K562 (cell line): ENCODE results near the gene AP5Z1. TPM values are rescaled to one million over a fixed set of nuclear protein-coding genes. Genes with fewer than 3 reads are reported as not detected.

ENCODE experiments used
- ATAC-seq: fragments of 200-7000 bp; cut with Tn5 transposase; 3 replicates; pipeline ENCODE4 v1.9.1; 2020; ENCODE audit warnings: moderate library complexity
- BruUV-seq: library from RNA; stranded (reverse); fragments of 400-500 nt; replicated peaks from 2 replicates; lab custom pipeline; 2021; lab: Mats Ljungman, UMichigan
- CTCF ChIA-PET: fragments of 300-600 bp; formaldehyde crosslinking; extraction: SDS; loops from one replicate; lab custom pipeline; 2021; ENCODE audit warnings: low intra/inter-chr PET ratio; lab: Yijun Ruan, JAX
- POLR2A ChIA-PET: fragments of 300-600, 350-650 bp; sonication (Branson Sonifier 250); formaldehyde crosslinking; extraction: SDS; loops from one replicate; lab custom pipeline; 2021; ENCODE audit warnings: antibody characterized with exemption, inconsistent platforms; lab: Yijun Ruan, JAX
- DNase-seq, 4 experiments: peaks; one replicate each; pipeline versions ENCODE4 v3.0.0 to v3.0.0-alpha.2; 2011 to 2018; ENCODE audit warnings: low spot score in 3 of 4, mixed read lengths in 3 of 4; ENCODE audit errors: extremely low read depth in 1 of 4
- FAIRE-seq: peaks from 2 replicates; lab custom pipeline; 2011; peaks lifted over from hg19 to GRCh38; lab: Jason Lieb, UNC
- H2AFZ ChIP-seq: 2 replicates; pipeline ENCODE4 v1.6.0; 2011; ENCODE audit warnings: low read depth, low read length, control low read depth, inconsistent platforms
- H3K27ac ChIP-seq: fragments of 200-600 bp; 3 replicates; pipeline ENCODE4 v1.8.0; 2011; ENCODE audit warnings: low read depth, mild to moderate bottlenecking, control low read depth, inconsistent platforms, low read length, moderate library complexity, mixed read lengths; ENCODE audit errors: extremely low read depth
- H3K27me3 ChIP-seq, 2 experiments: fragments of 300-600 bp in 1 of 2; 2 replicates in 1 of 2; 3 replicates in 1 of 2; pipeline versions ENCODE4 v1.6.0 to v1.8.0; 2011; ENCODE audit warnings: inconsistent platforms in 2 of 2, low read length in 2 of 2, mild to moderate bottlenecking in 1 of 2, mixed read lengths in 1 of 2, moderate library complexity in 1 of 2; ENCODE audit not compliant: control insufficient read depth in 2 of 2, insufficient read depth in 2 of 2
- H3K36me3 ChIP-seq: fragments of 300-600 bp; 3 replicates; pipeline ENCODE4 v1.8.0; 2011; ENCODE audit warnings: mild to moderate bottlenecking, low read length, inconsistent platforms; ENCODE audit not compliant: control insufficient read depth, insufficient read depth
- H3K4me1 ChIP-seq, 2 experiments: fragments of 200-600 bp in 1 of 2; replicated peaks in 1 of 2; 2 replicates in 1 of 2; 3 replicates in 1 of 2; pipeline versions ENCODE4 v1.5.1 to v1.8.0; 2011; ENCODE audit warnings: inconsistent platforms in 2 of 2, low read length in 2 of 2, mild to moderate bottlenecking in 1 of 2, mixed read lengths in 1 of 2, moderate library complexity in 1 of 2; ENCODE audit not compliant: control insufficient read depth in 2 of 2, insufficient read depth in 2 of 2
- H3K4me2 ChIP-seq: 2 replicates; pipeline ENCODE4 v1.6.1; 2011; ENCODE audit warnings: low read length, control low read depth, inconsistent platforms, mixed read lengths; ENCODE audit not compliant: insufficient read depth
- H3K4me3 ChIP-seq: fragments of 200-600 bp; sonication (generic), shearing (Covaris generic); 2 replicates; pipeline ENCODE4 v1.5.1; 2016; ENCODE audit warnings: control low read depth, inconsistent platforms
- H3K79me2 ChIP-seq: fragments of 200-600 bp; 3 replicates; pipeline ENCODE4 v1.8.0; 2011; ENCODE audit warnings: low read length, inconsistent platforms; ENCODE audit not compliant: control insufficient read depth, insufficient read depth
- H3K9ac ChIP-seq, 2 experiments: 2 replicates each; pipeline versions ENCODE4 v1.6.0 to v1.6.1; 2011; ENCODE audit warnings: low read depth in 2 of 2, low read length in 2 of 2, control low read depth in 1 of 2, inconsistent platforms in 1 of 2, mild to moderate bottlenecking in 1 of 2, mixed read lengths in 1 of 2; ENCODE audit not compliant: insufficient read depth in 1 of 2
- H3K9me1 ChIP-seq: one replicate; pipeline ENCODE4 v1.6.0; 2011; ENCODE audit warnings: inconsistent platforms, mild to moderate bottlenecking, low read length, moderate library complexity; ENCODE audit not compliant: control insufficient read depth, insufficient read depth
- H3K9me3 ChIP-seq: replicated peaks from 2 replicates; pipeline ENCODE4 v1.5.1; 2011; ENCODE audit warnings: low read depth, low read length, inconsistent platforms; ENCODE audit not compliant: control insufficient read depth, insufficient read depth
- H4K20me1 ChIP-seq: replicated peaks from 2 replicates; pipeline ENCODE4 v1.6.1; 2011; ENCODE audit warnings: low read length, inconsistent platforms, mixed read lengths; ENCODE audit not compliant: control insufficient read depth, insufficient read depth
- CBX2 ChIP-seq: fragments of 200-600 bp; sonication (generic); IDR thresholded peaks from one replicate; pipeline ENCODE4 v1.6.1; 2012; ENCODE audit warnings: mild to moderate bottlenecking, low read length, inconsistent platforms; ENCODE audit not compliant: insufficient read depth, poor library complexity, severe bottlenecking
- HEY1 ChIP-seq: fragments of 250-450 bp; sonication (Bioruptor Pico); IDR thresholded peaks from 2 replicates; pipeline ENCODE4 v1.5.0; 2020; ENCODE audit warnings: mild to moderate bottlenecking, moderate library complexity, borderline replicate concordance
- TAF1 ChIP-seq: IDR thresholded peaks from 2 replicates; pipeline ENCODE4 v1.6.1; 2011; ENCODE audit warnings: mild to moderate bottlenecking, low read length, moderate library complexity; ENCODE audit not compliant: insufficient read depth, control insufficient read depth, severe bottlenecking; ENCODE audit errors: extremely low read depth
- WGBS: fragments of 100-300 bp; shearing (Covaris generic); methylation state at CpG from one replicate; pipeline ENCODE4 v1.1.6; 2016; ENCODE audit warnings: low coverage, mixed read lengths; ENCODE audit not compliant: insufficient coverage; ENCODE audit errors: missing lambda C conversion rate; 5-methylcytosine and 5-hydroxymethylcytosine counted together
- in situ Hi-C: fragments of 300-500 bp; cut with MboI; formaldehyde crosslinking; loops from 4 replicates; pipeline ENCODE4 v1.15.0; 2018; ENCODE audit warnings: inconsistent platforms, mixed read lengths
- intact Hi-C: fragments of 100-400 bp; cut with micrococcal nuclease; formaldehyde crosslinking; loops from 2 replicates; pipeline ENCODE4 v1.14.2; 2022
- polyA plus RNA-seq, 8 experiments: library from polyadenylated mRNA; depleted of rRNA in 4 of 8; stranded (reverse) in 5 of 8; unstranded in 3 of 8; fragments of >200 nt; fragmentation: Nextera tagmentation in 2 of 8; fragmentation: Illumina TruSeq in 1 of 8; extraction: Ambion mirVana in 2 of 8; extraction: Trizol in 1 of 8; gene quantifications; 2 replicates each; pipeline versions ENCODE4 v1.2.1 to v1.2.3, GENCODE V29; 2011 to 2014; ENCODE audit warnings: inconsistent platforms in 1 of 8, missing spikeins in 1 of 8
- total RNA-seq, 7 experiments: library from RNA; depleted of rRNA in 6 of 7; stranded (reverse); fragments of >200 nt in 6 of 7; fragmentation: Illumina TruSeq in 2 of 7; extraction: Trizol in 2 of 7; gene quantifications; 2 replicates each; pipeline versions ENCODE4 v1.2.1 to v1.2.3, GENCODE V29; 2011 to 2021; ENCODE audit warnings: low replicate concordance in 1 of 7
- TF ChIP-seq, protein P1 (sequence below): fragments of 250-450 bp; sonication (Bioruptor Pico); IDR thresholded peaks from 2 replicates; pipeline ENCODE4 v1.4.0; 2020; ENCODE audit warnings: mild to moderate bottlenecking, moderate library complexity

Gene AP5Z1
- total and polyA plus RNA-seq, 9 of the 15 experiments (the other 6 are each of a cell fraction or from before 2014, with no cell fraction given): 0.06 to 31.1 (median 6.4) TPM

DNA sequence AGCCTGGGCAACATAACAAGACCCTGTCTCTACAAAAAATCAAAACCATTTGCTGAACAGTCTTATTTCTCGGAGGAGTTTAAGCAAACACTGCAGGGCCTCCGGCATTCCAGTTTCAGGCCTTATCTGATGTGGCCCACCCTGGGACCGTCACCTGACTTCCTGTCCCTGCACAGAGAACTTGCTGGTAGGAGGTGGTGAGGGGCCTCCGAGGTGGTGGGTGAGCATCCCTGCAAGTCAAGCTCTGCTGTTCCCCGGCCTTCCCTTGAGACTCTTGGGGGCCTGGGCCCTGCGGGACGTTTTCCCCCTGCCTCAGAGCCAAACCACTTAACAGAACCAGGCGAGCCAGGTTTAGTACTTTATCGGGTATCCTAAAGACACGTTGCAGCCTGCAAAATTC is 44.5 kb upstream of the AP5Z1 start:
- Histone ChIP-seq H3K27ac (no peak overlapping the region), H3K27me3 (no peaks in the 10 kb centered on the region), H3K79me2 (peaks cover 70% of the 10 kb centered on the region), H3K9me3 (no peaks in the 10 kb centered on the region), H3K9ac (peak overlapping the region in 1 of 2 experiments; percentile 35; a peak in 1 of 4 replicates), H3K4me3 (no peak overlapping the region), H3K4me1 (peaks cover 2 to 25% of the 10 kb centered on the region in 2 experiments; a peak in 3 of 5 replicates), H2AFZ (no peak overlapping the region), H3K36me3 (peaks cover 23% of the 10 kb centered on the region; the same call in 2 of the 3 replicates)
- 67% methylated on average over 10 of the region's 10 CpGs for WGBS
- FAIRE-seq (no peak), DNase-seq (no peak), ATAC-seq (no peak)
- POLR2A ChIA-PET: interaction anchor here (0.8 kb wide), 1 partner anchor 34 kb away, joined by 3 read pairs; no protein-coding TSS in a partner anchor
- CTCF ChIA-PET: no interaction called here
- no TSS peak for BruUV-seq
- no peak for TF ChIP-seq TAF1
- TF ChIP-seq HEY1 (CRISPR knock-in tag): no peak
- no peak for TF ChIP-seq CBX2
- TF ChIP-seq, protein P1, sequence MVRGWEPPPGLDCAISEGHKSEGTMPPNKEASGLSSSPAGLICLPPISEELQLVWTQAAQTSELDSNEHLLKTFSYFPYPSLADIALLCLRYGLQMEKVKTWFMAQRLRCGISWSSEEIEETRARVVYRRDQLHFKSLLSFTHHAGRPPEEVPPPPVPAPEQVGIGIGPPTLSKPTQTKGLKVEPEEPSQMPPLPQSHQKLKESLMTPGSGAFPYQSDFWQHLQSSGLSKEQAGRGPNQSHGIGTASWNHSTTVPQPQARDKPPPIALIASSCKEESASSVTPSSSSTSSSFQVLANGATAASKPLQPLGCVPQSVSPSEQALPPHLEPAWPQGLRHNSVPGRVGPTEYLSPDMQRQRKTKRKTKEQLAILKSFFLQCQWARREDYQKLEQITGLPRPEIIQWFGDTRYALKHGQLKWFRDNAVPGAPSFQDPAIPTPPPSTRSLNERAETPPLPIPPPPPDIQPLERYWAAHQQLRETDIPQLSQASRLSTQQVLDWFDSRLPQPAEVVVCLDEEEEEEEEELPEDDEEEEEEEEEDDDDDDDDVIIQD (CRISPR knock-in tag): no peak
- TF ChIP-seq, all 486 proteins: peak for 0
- H3K9me1 ChIP-seq: no peaks in the 10 kb centered on the region
- in situ Hi-C loops: no loop called here
- H4K20me1 ChIP-seq: peaks cover 25% of the 10 kb centered on the region; the same call in 1 of the 2 replicates
- no peak overlapping the region for H3K4me2 ChIP-seq
- intact Hi-C loops: no loop called here
